Endothelial cell of coronary artery (primary cell): ENCODE measurements around the gene SYNGR2. TPM values are rescaled to one million over a fixed set of nuclear protein-coding genes. Genes with fewer than 3 reads are reported as not detected.

Experiments
- total RNA-seq: library from RNA; depleted of rRNA; stranded (reverse); fragments of >200 nt; gene quantifications from 2 replicates; pipeline ENCODE4 v1.2.3, GENCODE V29; 2014

Gene SYNGR2
- 23.6 and 25.2 TPM in 2 replicates for total RNA-seq

GRCh38 chr17:78168242-78168902 is at the start of gene SYNGR2:
SYNGR2 (plus strand) TSS chr17:78168581; CDS start chr17:78168617, 36 bp downstream.

GRCh38 chr17:78128551-78129350 is 39.6 kb upstream of the SYNGR2 start, which contains the start of gene TMC6:
TMC6 (minus strand) TSS chr17:78128755; CDS start chr17:78126832, 1,923 bp downstream.

GRCh38 chr17:78130437-78131101 is 37.8 kb upstream of the SYNGR2 start, which contains the start of gene TMC8:
TMC8 (plus strand) TSS chr17:78130771; CDS start chr17:78131589, 818 bp downstream.

GRCh38 chr17:78186692-78187595 is 18.6 kb downstream of the SYNGR2 start, which contains the start of the genes AFMID and TK1:
AFMID (plus strand) TSS chr17:78187362; CDS start chr17:78187371, 9 bp downstream.
TK1 (minus strand) TSS chr17:78187052; CDS start chr17:78186994, 58 bp downstream.

DNA sequence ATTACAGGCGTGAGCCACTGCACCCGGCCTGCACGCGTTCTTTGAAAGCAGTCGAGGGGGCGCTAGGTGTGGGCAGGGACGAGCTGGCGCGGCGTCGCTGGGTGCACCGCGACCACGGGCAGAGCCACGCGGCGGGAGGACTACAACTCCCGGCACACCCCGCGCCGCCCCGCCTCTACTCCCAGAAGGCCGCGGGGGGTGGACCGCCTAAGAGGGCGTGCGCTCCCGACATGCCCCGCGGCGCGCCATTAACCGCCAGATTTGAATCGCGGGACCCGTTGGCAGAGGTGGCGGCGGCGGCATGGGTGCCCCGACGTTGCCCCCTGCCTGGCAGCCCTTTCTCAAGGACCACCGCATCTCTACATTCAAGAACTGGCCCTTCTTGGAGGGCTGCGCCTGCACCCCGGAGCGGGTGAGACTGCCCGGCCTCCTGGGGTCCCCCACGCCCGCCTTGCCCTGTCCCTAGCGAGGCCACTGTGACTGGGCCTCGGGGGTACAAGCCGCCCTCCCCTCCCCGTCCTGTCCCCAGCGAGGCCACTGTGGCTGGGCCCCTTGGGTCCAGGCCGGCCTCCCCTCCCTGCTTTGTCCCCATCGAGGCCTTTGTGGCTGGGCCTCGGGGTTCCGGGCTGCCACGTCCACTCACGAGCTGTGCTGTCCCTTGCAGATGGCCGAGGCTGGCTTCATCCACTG is 45.8 kb downstream of the SYNGR2 start, which contains the start of gene BIRC5:
Gene BIRC5 (plus strand): TSS at position 238 of the 690 bp plus-strand sequence. CDS start 64 bp downstream, at position 302.

Other genes starting within 250 kb of the SYNGR2 start
- 4.8 and 5.9 TPM in 2 replicates for gene TNRC6C, start 209.9 kb upstream of the SYNGR2 start, total RNA-seq
- 21.4 and 22.9 TPM in 2 replicates for gene TMC6, start 39.8 kb upstream of the SYNGR2 start, total RNA-seq
- 0.09 TPM in 2 replicates for gene TMC8, start 37.8 kb upstream of the SYNGR2 start, total RNA-seq
- gene C17orf99, start 22.2 kb upstream of the SYNGR2 start, total RNA-seq = not detected in 2 replicates
- gene TK1, start 18.5 kb downstream of the SYNGR2 start, total RNA-seq = 37.6 and 75.5 TPM in 2 replicates
- gene AFMID, start 18.8 kb downstream of the SYNGR2 start, total RNA-seq = 38.9 and 50.0 TPM in 2 replicates
- 18.7 and 62.8 TPM in 2 replicates for gene BIRC5, start 45.7 kb downstream of the SYNGR2 start, total RNA-seq
- gene TMEM235, start 63.0 kb downstream of the SYNGR2 start, total RNA-seq = 0.09 and 0.28 TPM in 2 replicates
- gene SOCS3, start 191.5 kb downstream of the SYNGR2 start, total RNA-seq = 25.6 and 28.9 TPM in 2 replicates
- 33.9 and 45.0 TPM in 2 replicates for gene PGS1, start 210.1 kb downstream of the SYNGR2 start, total RNA-seq